HFFc6 (cell line): ENCODE data around the gene TRIM7. TPM values are rescaled to one million over a fixed set of nuclear protein-coding genes. Genes with fewer than 3 reads are reported as not detected.
"Not testable (repeated sequence)": the region's sequence is repeated elsewhere in the genome, so short reads cannot be mapped to it uniquely, and the experiment has no call there.

Experiments
- DNase-seq: peaks from one replicate; pipeline ENCODE4 v3.0.0-alpha.2; 2018
- H3K27ac Mint-ChIP-seq: 2 replicates; pipeline ENCODE4 v1.8.0; 2020; ENCODE audit warnings: mild to moderate bottlenecking, mixed read lengths
- H3K27me3 Mint-ChIP-seq: 2 replicates; pipeline ENCODE4 v1.8.0; 2021; ENCODE audit warnings: mild to moderate bottlenecking, moderate library complexity, mixed read lengths; ENCODE audit not compliant: insufficient read depth
- H3K36me3 Mint-ChIP-seq: 2 replicates; pipeline ENCODE4 v1.8.0; 2021; ENCODE audit warnings: low read depth, mixed read lengths
- H3K4me1 Mint-ChIP-seq: 2 replicates; pipeline ENCODE4 v1.8.0; 2020; ENCODE audit warnings: low read depth, mixed read lengths
- H3K4me3 Mint-ChIP-seq: 2 replicates; pipeline ENCODE4 v1.8.0; 2020; ENCODE audit warnings: mild to moderate bottlenecking, moderate library complexity, mixed read lengths
- H3K9me3 Mint-ChIP-seq: 2 replicates; pipeline ENCODE4 v1.8.0; 2020; ENCODE audit warnings: mild to moderate bottlenecking, mixed read lengths
- total RNA-seq, 6 experiments: library from RNA; stranded (reverse); fragmentation: NEBNext Ultra II Directional; extraction: Animal tissue kit (Norgen Biotek cat#: 25700); gene quantifications; 2 replicates in 1 of 6; 3 replicates in 5 of 6; pipeline ENCODE4 v1.2.3, GENCODE V29; 2021
- TF ChIP-seq, protein P1 (sequence below): fragments of 200-600 bp; sonication (generic); IDR thresholded peaks from 2 replicates; pipeline ENCODE4 v1.5.0; 2021; ENCODE audit warnings: antibody characterized with exemption, mild to moderate bottlenecking

The TRIM7 gene
- total RNA-seq, 6 experiments from 2014 or later, result 2.8 to 7.5 (median 5.3) TPM

DNA sequence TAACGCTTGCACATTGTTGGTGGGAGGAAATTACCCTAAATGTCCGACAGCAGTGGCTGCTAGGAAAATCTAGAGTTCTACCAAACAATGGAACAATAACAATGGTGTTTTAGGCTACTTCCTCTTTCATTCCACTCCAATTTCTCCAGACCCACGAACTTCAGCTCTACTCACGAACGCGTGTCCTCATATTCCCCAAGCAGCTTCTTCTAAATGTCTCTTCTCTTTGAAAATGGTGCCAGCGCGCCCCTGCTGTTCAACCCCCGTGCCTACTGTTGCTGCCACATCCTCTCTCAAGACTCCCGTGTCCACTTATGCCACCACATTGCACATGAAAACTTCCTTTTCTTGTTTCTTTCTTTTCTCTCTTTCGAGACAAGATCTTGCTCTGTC is 32.0 kb downstream of the TRIM7 start:
- Mint-ChIP-seq H3K4me3 (peak overlapping the region; percentile 69), H3K36me3 (no peaks in the 10 kb centered on the region), H3K9me3 (no peaks in the 10 kb centered on the region), H3K27me3 (peaks cover 20% of the 10 kb centered on the region), H3K4me1 (peaks cover 44% of the 10 kb centered on the region), H3K27ac (peak overlapping the region; percentile 28)
- TF ChIP-seq, protein P1, sequence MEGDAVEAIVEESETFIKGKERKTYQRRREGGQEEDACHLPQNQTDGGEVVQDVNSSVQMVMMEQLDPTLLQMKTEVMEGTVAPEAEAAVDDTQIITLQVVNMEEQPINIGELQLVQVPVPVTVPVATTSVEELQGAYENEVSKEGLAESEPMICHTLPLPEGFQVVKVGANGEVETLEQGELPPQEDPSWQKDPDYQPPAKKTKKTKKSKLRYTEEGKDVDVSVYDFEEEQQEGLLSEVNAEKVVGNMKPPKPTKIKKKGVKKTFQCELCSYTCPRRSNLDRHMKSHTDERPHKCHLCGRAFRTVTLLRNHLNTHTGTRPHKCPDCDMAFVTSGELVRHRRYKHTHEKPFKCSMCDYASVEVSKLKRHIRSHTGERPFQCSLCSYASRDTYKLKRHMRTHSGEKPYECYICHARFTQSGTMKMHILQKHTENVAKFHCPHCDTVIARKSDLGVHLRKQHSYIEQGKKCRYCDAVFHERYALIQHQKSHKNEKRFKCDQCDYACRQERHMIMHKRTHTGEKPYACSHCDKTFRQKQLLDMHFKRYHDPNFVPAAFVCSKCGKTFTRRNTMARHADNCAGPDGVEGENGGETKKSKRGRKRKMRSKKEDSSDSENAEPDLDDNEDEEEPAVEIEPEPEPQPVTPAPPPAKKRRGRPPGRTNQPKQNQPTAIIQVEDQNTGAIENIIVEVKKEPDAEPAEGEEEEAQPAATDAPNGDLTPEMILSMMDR, result no peak; the same call in 1 of the 2 replicates
- DNase-seq, result no peak

DNA sequence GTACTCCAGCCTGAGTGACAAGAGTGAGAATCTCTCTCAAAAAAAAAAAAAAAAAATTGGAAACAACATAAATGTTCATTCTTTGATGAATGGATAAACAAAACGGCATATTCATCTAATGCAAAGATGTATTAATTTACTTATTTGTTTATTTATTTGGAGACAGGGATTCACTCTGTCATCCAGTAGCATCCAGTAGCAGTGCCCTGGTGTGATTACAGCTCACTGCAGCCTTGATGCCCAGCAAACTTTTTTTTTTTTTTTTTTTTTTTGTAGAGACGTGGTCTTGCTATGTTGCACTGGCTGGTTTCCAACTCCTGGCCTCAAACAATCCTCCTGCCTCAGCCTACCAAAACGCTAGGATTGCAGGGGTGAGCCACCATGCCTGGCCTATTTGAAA is 33.2 kb downstream of the TRIM7 start:
- Mint-ChIP-seq H3K9me3 (no peaks in the 10 kb centered on the region), H3K4me3 (no peak overlapping the region), H3K27me3 (peaks cover 20% of the 10 kb centered on the region), H3K27ac (no peak overlapping the region), H3K36me3 (no peaks in the 10 kb centered on the region), H3K4me1 (peaks cover 56% of the 10 kb centered on the region)
- TF ChIP-seq, protein P1, result no peak
- no peak for DNase-seq

GRCh38 chr5:181170996-181171395 is 34.0 kb downstream of the TRIM7 start:
- Mint-ChIP-seq H3K9me3 (no peaks in the 10 kb centered on the region), H3K4me1 (peaks cover 60% of the 10 kb centered on the region), H3K36me3 (no peaks in the 10 kb centered on the region), H3K27me3 (peaks cover 20% of the 10 kb centered on the region), H3K27ac (peak overlapping the region; percentile 39; the same call in 1 of the 2 replicates), H3K4me3 (peak overlapping the region; percentile 80)
- DNase-seq, result peak; percentile 69
- TF ChIP-seq, protein P1, result no peak

DNA sequence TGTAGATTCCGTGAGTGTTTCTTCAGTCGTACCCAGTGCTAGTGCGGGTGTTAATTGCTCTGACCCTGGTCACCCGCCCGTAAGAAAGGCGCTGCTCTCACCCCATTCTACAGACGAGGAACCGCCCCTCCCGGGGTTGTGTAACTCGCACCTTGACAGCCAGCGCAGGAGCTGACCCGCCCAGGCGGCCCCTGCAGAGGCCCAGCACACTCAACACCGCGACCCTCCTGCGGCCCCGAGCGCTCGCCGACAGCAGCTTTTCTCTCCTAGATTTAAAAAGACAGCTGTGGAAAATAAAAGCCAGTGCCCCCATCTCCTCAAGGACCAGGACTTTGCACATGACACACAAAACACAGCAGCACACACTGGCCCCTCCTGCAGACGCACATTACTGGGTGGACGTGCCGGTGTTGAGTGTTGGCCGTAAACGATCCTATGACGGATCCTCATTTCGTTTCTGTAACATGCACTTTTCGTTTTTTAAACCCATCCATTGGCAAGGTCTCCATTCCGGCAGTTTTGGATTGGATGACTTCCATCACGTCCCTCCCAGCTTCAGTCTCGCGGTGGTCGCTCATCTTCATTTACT is 34.7 kb downstream of the TRIM7 start:
- Mint-ChIP-seq H3K27ac (peak overlapping the region; percentile 81), H3K9me3 (no peaks in the 10 kb centered on the region), H3K4me1 (peaks cover 60% of the 10 kb centered on the region), H3K4me3 (peak overlapping the region; percentile 80), H3K36me3 (no peaks in the 10 kb centered on the region), H3K27me3 (peaks cover 20% of the 10 kb centered on the region)
- TF ChIP-seq, protein P1, result no peak
- DNase-seq, result no peak

- Mint-ChIP-seq H3K4me1 (peaks cover 60% of the 10 kb centered on the region), H3K4me3 (peak overlapping the region; percentile 80), H3K27me3 (peaks cover 20% of the 10 kb centered on the region), H3K27ac (peak overlapping the region; percentile 81)
- peak; percentile 92 for DNase-seq
- not testable (repeated sequence) for H3K9me3 Mint-ChIP-seq, H3K36me3 Mint-ChIP-seq
Measured at GRCh38 chr5:181169459-181170236, 35.3 kb downstream of the TRIM7 start.

GRCh38 chr5:181168595-181169118 is 36.3 kb downstream of the TRIM7 start:
- no peak overlapping the region for H3K27ac Mint-ChIP-seq
- no peaks in the 10 kb centered on the region for H3K36me3 Mint-ChIP-seq
- H3K9me3 Mint-ChIP-seq, result no peaks in the 10 kb centered on the region
- peaks cover 62% of the 10 kb centered on the region for H3K4me1 Mint-ChIP-seq
- H3K27me3 Mint-ChIP-seq, result peaks cover 17% of the 10 kb centered on the region
- TF ChIP-seq, protein P1, result no peak
- peak overlapping the region; percentile 80 for H3K4me3 Mint-ChIP-seq
- no peak for DNase-seq
